H9 (cell line): ENCODE data around the gene BHLHE23. TPM values are rescaled to one million over a fixed set of nuclear protein-coding genes. Genes with fewer than 3 reads are reported as not detected.

Source experiments
- DNase-seq: peaks from one replicate; pipeline ENCODE4 v3.0.0-alpha.2; 2017
- H2AFZ ChIP-seq: one replicate; pipeline ENCODE4 v1.6.1; 2013; ENCODE audit warnings: mild to moderate bottlenecking, low read length, control low read depth, moderate library complexity
- H2AK5ac ChIP-seq: 2 replicates; pipeline ENCODE4 v1.6.1; 2013; ENCODE audit warnings: low read length, control low read depth, mixed read lengths; ENCODE audit not compliant: insufficient read length
- H2BK120ac ChIP-seq: one replicate; pipeline ENCODE4 v1.6.1; 2013; ENCODE audit warnings: low read depth, mild to moderate bottlenecking, low read length, control low read depth, inconsistent platforms; ENCODE audit not compliant: poor library complexity, severe bottlenecking
- H2BK12ac ChIP-seq: 2 replicates; pipeline ENCODE4 v1.6.1; 2013; ENCODE audit warnings: low read length, control low read depth, mixed read lengths, low read depth; ENCODE audit not compliant: insufficient read length
- H2BK15ac ChIP-seq: 2 replicates; pipeline ENCODE4 v1.6.1; 2013; ENCODE audit warnings: low read depth, low read length, control low read depth
- H2BK20ac ChIP-seq: one replicate; pipeline ENCODE4 v1.6.1; 2013; ENCODE audit warnings: low read depth, mild to moderate bottlenecking, low read length, control low read depth, inconsistent platforms; ENCODE audit not compliant: poor library complexity, severe bottlenecking
- H2BK5ac ChIP-seq: 2 replicates; pipeline ENCODE4 v1.6.1; 2013; ENCODE audit warnings: low read length, control low read depth, mixed read lengths; ENCODE audit not compliant: insufficient read length
- H3K14ac ChIP-seq: 2 replicates; pipeline ENCODE4 v1.6.1; 2013; ENCODE audit warnings: low read length, control low read depth; ENCODE audit not compliant: insufficient read depth
- H3K18ac ChIP-seq: 2 replicates; pipeline ENCODE4 v1.6.1; 2013; ENCODE audit warnings: low read depth, mild to moderate bottlenecking, mixed read lengths, low read length, control low read depth; ENCODE audit not compliant: insufficient read length
- H3K23ac ChIP-seq: 2 replicates; pipeline ENCODE4 v1.6.1; 2013; ENCODE audit warnings: low read length, control low read depth, mixed read lengths, low read depth; ENCODE audit not compliant: insufficient read length
- H3K23me2 ChIP-seq: 2 replicates; pipeline ENCODE4 v1.6.1; 2013; ENCODE audit warnings: low read depth, mild to moderate bottlenecking, mixed read lengths, low read length, control low read depth; ENCODE audit not compliant: insufficient read length, poor library complexity, severe bottlenecking
- H3K27ac ChIP-seq: 2 replicates; pipeline ENCODE4 v1.5.1; 2013; ENCODE audit warnings: low read length, control low read depth, mixed read lengths, low read depth; ENCODE audit not compliant: insufficient read length
- H3K27me3 ChIP-seq: 2 replicates; pipeline ENCODE4 v1.6.1; 2013; ENCODE audit warnings: low read length, control low read depth, inconsistent platforms; ENCODE audit not compliant: insufficient read depth
- H3K4ac ChIP-seq: 2 replicates; pipeline ENCODE4 v1.6.1; 2013; ENCODE audit warnings: low read depth, mild to moderate bottlenecking, control low read depth, inconsistent platforms, low read length, moderate library complexity
- H3K4me1 ChIP-seq: 2 replicates; pipeline ENCODE4 v1.6.1; 2013; ENCODE audit warnings: low read length, control low read depth, inconsistent platforms; ENCODE audit not compliant: insufficient read depth
- H3K4me2 ChIP-seq: 2 replicates; pipeline ENCODE4 v1.6.1; 2013; ENCODE audit warnings: low read length, control low read depth, mixed read lengths; ENCODE audit not compliant: insufficient read length, insufficient read depth
- H3K56ac ChIP-seq: 2 replicates; pipeline ENCODE4 v1.6.1; 2013; ENCODE audit warnings: low read depth, mild to moderate bottlenecking, mixed read lengths, low read length, control low read depth; ENCODE audit not compliant: insufficient read length
- H3K79me1 ChIP-seq: 2 replicates; pipeline ENCODE4 v1.6.1; 2013; ENCODE audit warnings: low read depth, mild to moderate bottlenecking, moderate library complexity, low read length, control low read depth, inconsistent platforms; ENCODE audit not compliant: insufficient read depth, poor library complexity, severe bottlenecking
- H3K79me2 ChIP-seq: 2 replicates; pipeline ENCODE4 v1.6.1; 2013; ENCODE audit warnings: low read length, control low read depth, inconsistent platforms; ENCODE audit not compliant: insufficient read depth
- H3K9ac ChIP-seq: 2 replicates; pipeline ENCODE4 v1.6.1; 2013; ENCODE audit warnings: low read length, control low read depth, mixed read lengths; ENCODE audit not compliant: insufficient read length; ENCODE audit errors: extremely low read depth
- H3K9me3 ChIP-seq: one replicate; pipeline ENCODE4 v1.6.1; 2013; ENCODE audit warnings: low read depth, low read length, inconsistent platforms; ENCODE audit not compliant: control insufficient read depth
- H3T11ph ChIP-seq: one replicate; pipeline ENCODE4 v1.6.1; 2013; ENCODE audit warnings: mild to moderate bottlenecking, low read length, control low read depth, inconsistent platforms
- H4K20me1 ChIP-seq: one replicate; pipeline ENCODE4 v1.6.1; 2013; ENCODE audit not compliant: control insufficient read depth, insufficient read length, insufficient read depth
- H4K5ac ChIP-seq: 2 replicates; pipeline ENCODE4 v1.6.1; 2013; ENCODE audit warnings: low read depth, mild to moderate bottlenecking, mixed read lengths, low read length, control low read depth; ENCODE audit not compliant: insufficient read length
- H4K8ac ChIP-seq: replicated peaks from 2 replicates; pipeline ENCODE4 v1.6.1; 2013; ENCODE audit warnings: low read length, control low read depth, mixed read lengths, low read depth; ENCODE audit not compliant: insufficient read length
- H4K91ac ChIP-seq: 2 replicates; pipeline ENCODE4 v1.6.1; 2013; ENCODE audit warnings: low read depth, mild to moderate bottlenecking, moderate library complexity, mixed read lengths, low read length, control low read depth; ENCODE audit not compliant: insufficient read length
- H3K27ac Mint-ChIP-seq, 3 experiments: 2 replicates in 2 of 3; 3 replicates in 1 of 3; pipeline ENCODE4 v1.8.0; 2020 to 2021; ENCODE audit warnings: mixed read lengths in 3 of 3, mild to moderate bottlenecking in 1 of 3, moderate library complexity in 1 of 3
- H3K27me3 Mint-ChIP-seq: 2 replicates; pipeline ENCODE4 v1.8.0; 2021; ENCODE audit warnings: low read depth, mild to moderate bottlenecking, moderate library complexity, mixed read lengths
- H3K36me3 Mint-ChIP-seq, 3 experiments: 2 replicates in 2 of 3; 3 replicates in 1 of 3; pipeline ENCODE4 v1.8.0; 2020 to 2021; ENCODE audit warnings: low read depth in 3 of 3, mixed read lengths in 3 of 3; ENCODE audit not compliant: insufficient read depth in 1 of 3
- H3K4me1 Mint-ChIP-seq, 2 experiments: 2 replicates each; pipeline ENCODE4 v1.8.0; 2020; ENCODE audit warnings: mixed read lengths in 2 of 2
- H3K4me3 Mint-ChIP-seq, 2 experiments: 2 replicates in 1 of 2; 3 replicates in 1 of 2; pipeline ENCODE4 v1.8.0; 2020 to 2021; ENCODE audit warnings: mild to moderate bottlenecking in 2 of 2, mixed read lengths in 2 of 2, moderate library complexity in 1 of 2
- H3K9me3 Mint-ChIP-seq, 2 experiments: 2 replicates in 1 of 2; 3 replicates in 1 of 2; pipeline ENCODE4 v1.8.0; 2020; ENCODE audit warnings: mild to moderate bottlenecking in 2 of 2, mixed read lengths in 2 of 2, moderate library complexity in 1 of 2
- CTCF ChIP-seq: fragments of 200-600 bp; sonication (generic); conservative IDR thresholded peaks from 3 replicates; pipeline ENCODE4 v1.8.0; 2021; ENCODE audit warnings: antibody characterized with exemption, mild to moderate bottlenecking
- WGBS: extraction: QIAGEN DNeasy Blood & Tissue Kit; methylation state at CpG from one replicate; pipeline ENCODE4 v1.1.7; 2013; ENCODE audit warnings: missing lambda C conversion rate, low lambda C conversion rate, mixed read lengths; ENCODE audit not compliant: insufficient read length; ENCODE audit errors: extremely low coverage; 5-methylcytosine and 5-hydroxymethylcytosine counted together
- total RNA-seq: library from RNA; stranded (reverse); gene quantifications from 2 replicates; pipeline ENCODE4 v1.2.1, GENCODE V29; 2021

Gene BHLHE23
- total RNA-seq, 1 experiment from 2014 or later = 0.35 TPM

GRCh38 chr20:62990306-62990825 lies 16.4 kb downstream of the BHLHE23 start:
- no peak overlapping the region for H4K5ac ChIP-seq
- H2BK12ac ChIP-seq = no peak overlapping the region
- no peak overlapping the region for H2BK15ac ChIP-seq
- H2AFZ ChIP-seq = no peak overlapping the region
- no peak overlapping the region for H3K9ac ChIP-seq
- no peak overlapping the region for H3K18ac ChIP-seq
- no peak overlapping the region; the same call in 1 of the 2 replicates for H3K14ac ChIP-seq
- H4K91ac ChIP-seq = no peak overlapping the region
- Mint-ChIP-seq H3K36me3 (no peaks in the 10 kb centered on the region), H3K4me1 (peaks cover 11 to 30% of the 10 kb centered on the region in 2 experiments), H3K4me3 (no peak overlapping the region), H3K9me3 (no peaks in the 10 kb centered on the region; a peak in 1 of 5 replicates), H3K27ac (no peak overlapping the region), H3K27me3 (peaks cover 33% of the 10 kb centered on the region)
- H3K23me2 ChIP-seq = no peaks in the 10 kb centered on the region
- H2BK120ac ChIP-seq = no peak overlapping the region
- peaks cover 6% of the 10 kb centered on the region; the same call in 1 of the 2 replicates for H3K4me1 ChIP-seq
- H3K27me3 ChIP-seq = no peaks in the 10 kb centered on the region
- no peaks in the 10 kb centered on the region for H3K79me1 ChIP-seq
- no peak overlapping the region for H2BK5ac ChIP-seq
- no peak overlapping the region for H3K56ac ChIP-seq
- H2BK20ac ChIP-seq = no peak overlapping the region
- no peak for DNase-seq
- H2AK5ac ChIP-seq = no peak overlapping the region
- TF ChIP-seq CTCF = no peak
- H3K27ac ChIP-seq = no peak overlapping the region
- H4K8ac ChIP-seq = no peak overlapping the region
- H3K9me3 ChIP-seq = no peaks in the 10 kb centered on the region
- no peaks in the 10 kb centered on the region for H4K20me1 ChIP-seq
- no peak overlapping the region for H3K4me2 ChIP-seq
- H3T11ph ChIP-seq = no peak overlapping the region
- WGBS = no CpG with 5 or more reads among the region's 22 CpGs
- H3K4ac ChIP-seq = no peak overlapping the region
- H3K79me2 ChIP-seq = no peaks in the 10 kb centered on the region
- H3K23ac ChIP-seq = no peak overlapping the region
